Activated T-cell treated with anti-CD3 and anti-CD28 coated beads for 1 hour (primary cell): ENCODE measurements around the gene DOK3.
"Not testable (repeated sequence)": the region's sequence is repeated elsewhere in the genome, so short reads cannot be mapped to it uniquely, and the experiment has no call there.

Source experiments
- DNase-seq: peaks from one replicate; pipeline ENCODE4 v3.0.0-alpha.2; 2020; ENCODE audit warnings: low read depth

Gene DOK3

GRCh38 chr5:177496727-177497291 is 12.8 kb downstream of the DOK3 start:
- DNase-seq = no peak

- no peak for DNase-seq
These were observed 13.4 kb downstream of the DOK3 start for GRCh38 chr5:177496070-177496726.

GRCh38 chr5:177495243-177496060 is 14.2 kb downstream of the DOK3 start:
- no peak for DNase-seq

DNA sequence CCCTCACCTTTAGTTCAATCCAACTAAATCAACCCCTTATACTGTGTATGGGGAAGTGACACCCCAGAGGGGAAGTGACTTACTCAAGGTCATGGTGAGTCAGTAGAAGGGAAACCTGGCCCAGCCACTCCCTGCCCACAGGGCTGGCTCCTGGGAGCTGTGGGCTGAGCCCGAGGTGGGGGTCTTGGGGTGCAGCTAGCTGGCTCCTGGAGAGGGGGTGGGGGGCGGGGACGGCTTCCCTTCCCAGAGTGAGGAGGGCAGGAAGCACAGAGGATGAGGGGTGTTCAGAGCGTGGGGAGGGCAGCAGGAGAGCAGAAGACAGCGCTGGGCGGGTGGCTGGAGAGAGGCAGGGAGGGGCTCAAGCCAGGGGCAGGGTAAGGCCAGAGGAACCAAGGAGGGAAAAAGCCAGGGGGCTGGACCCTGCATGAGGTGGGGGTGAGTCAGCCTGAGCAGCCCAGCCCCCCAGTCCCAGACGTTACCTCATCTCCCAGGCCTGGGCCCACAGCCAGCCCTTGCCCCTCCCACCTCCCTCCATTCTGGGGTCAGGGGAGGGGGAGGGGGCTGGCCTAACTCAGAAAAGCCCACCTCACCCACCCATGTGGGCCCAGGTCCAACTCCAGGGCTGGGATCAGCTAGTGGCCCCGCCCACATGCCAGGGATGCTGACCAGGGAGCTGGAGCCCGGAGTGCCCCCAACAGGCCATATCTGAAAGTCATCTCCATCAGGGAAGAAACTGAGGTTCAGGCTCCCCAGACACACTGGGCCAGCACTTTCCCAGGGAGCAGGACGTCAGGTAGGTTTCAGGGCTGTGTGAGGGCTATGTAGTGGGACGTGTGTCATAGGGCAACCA is 15.1 kb downstream of the DOK3 start:
- no peak for DNase-seq

DNA sequence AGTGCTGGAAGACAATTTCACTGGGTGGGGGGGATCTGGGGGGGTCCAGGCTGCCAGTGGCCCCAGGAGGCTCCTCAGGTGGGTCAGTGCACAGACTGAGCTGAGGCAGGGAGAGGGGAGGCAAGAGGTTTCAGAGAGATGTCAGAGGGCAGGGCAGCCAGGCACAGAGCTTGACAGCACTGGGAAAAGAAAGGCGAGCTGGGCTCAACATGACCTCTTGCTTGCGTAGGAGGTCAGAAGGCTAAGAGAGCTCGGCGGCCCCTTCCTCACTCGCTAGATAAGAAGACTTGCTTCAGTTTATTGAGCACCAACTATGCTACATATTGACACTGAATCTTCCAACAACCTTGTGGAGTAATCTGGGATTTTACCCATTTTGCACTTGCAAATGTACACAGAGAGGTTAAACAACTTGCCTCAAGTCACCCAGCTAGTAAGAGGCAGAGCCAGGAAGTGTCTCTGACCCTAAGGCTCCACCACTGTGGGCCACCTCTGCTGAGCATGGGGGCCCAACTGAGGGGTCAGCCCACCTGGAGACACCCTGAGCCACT is 15.8 kb downstream of the DOK3 start:
- no peak for DNase-seq

- no peak for DNase-seq
These were observed 16.8 kb downstream of the DOK3 start for GRCh38 chr5:177492841-177493240.

DNA sequence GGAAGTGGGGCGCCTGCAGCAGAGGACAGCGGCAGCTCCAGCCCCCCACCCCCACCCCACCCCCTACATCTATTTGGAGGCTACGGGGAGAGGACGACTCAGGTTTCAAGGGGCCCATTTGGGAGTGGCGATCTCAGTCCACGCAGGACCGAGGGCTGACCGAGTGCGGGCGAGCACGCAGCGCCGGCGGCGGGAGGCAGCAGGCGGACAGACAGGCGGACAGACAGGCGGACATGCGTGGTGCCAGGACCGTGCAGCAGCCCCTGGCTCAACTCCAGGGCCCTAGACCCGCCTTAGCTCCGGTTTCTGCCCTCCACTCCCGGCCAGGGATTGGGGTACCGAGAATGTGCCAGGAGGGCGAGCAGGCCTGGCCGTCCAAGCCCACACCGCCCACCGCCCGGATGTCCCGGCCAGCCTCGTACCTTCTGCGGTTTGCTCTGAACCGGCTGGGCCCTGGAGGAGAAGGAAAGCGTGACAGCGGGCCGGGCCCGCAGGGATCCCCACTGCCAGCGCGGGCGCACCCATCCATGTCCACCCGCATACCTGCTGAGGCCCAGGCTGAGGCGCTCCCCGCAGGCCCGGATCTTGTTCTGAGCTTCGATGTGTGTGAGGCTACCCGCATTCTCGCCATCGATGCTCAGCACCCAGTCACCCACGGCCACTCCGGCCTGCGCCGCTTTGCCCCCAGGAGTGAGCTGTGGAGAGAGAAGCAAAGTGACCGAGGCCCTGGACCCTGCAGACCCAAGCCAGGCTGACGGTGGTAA is 17.5 kb downstream of the DOK3 start:
- DNase-seq = no peak

DNA sequence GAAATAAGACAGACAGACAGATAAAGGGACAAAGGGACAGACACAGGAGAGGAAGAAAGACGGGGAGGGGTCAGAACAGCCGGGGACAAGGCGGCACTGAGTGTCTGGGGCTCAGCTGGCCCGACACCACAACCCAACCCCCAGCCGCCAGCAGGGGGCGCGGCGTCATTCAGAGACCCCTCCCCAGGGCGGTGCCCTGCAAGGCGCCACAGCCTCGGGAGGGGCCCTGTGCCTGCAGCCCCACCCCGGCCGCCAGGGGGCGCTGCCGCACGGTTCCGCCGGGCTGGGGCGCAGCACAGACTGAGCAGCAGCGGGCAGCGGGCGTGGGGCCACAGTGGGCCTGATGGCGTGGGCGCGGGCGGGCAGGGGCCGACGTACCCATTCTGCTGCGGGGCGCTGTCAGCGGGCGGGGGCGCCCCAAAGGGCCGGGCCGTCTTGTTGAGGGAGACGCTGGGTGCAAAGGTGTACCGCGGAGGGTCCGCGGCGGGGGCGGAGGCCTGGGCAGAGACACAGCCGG is 18.1 kb downstream of the DOK3 start:
- no peak for DNase-seq

DNA sequence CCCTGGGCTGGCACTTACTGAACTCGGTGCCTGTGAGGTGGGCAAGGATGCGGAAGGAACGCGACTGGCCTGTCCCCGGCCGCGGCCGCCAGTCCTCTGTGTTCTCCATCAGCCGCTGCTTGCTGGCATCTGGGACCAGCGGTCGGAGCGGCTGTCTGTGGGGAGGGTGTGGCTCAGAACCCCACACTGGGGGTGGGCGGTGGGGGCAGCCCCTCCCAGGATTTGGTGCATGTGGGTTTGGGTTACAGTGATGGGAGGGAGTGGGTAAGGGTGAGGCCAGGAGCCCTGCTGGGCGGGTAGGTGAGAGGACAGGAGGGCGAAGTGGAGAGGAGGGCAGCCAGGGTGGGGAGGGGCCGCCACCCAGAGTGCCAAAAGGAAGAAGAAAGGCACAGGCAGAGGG is 18.6 kb downstream of the DOK3 start:
- DNase-seq = no peak

DNA sequence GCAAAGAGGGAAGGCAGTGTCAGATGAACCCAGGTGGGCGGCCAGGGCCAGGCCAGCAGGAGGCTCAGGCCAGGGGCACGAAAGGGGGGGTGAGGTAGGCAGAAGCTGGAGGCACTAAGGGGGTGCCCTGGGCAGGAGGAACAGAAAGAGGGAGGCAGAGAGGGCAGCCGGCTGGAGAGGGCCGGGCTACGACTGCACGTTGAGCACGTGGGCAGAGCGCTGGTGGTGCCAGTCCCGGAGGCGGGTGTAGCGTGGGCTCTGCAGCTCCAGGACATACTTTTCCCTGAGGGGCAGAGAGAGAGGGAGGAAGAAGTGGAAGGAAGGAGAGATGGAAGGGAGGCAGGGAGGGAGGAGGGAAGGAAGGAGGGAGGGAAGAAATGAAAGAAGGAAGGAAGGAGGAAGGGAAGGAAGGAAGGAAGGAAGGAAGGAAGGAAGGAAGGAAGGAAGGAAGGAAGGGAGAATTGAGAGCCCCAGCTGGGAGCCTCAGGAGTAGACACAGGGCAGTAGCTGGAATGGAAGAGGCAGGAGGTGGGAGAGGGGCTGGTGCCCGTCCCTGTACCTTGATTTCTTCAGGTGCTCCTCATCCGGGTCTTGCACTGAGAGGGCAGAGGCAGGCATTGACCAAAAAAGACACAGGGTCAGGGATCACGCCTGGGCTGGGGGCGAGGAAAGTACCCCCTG is 19.2 kb downstream of the DOK3 start:
- DNase-seq = no peak

DNA sequence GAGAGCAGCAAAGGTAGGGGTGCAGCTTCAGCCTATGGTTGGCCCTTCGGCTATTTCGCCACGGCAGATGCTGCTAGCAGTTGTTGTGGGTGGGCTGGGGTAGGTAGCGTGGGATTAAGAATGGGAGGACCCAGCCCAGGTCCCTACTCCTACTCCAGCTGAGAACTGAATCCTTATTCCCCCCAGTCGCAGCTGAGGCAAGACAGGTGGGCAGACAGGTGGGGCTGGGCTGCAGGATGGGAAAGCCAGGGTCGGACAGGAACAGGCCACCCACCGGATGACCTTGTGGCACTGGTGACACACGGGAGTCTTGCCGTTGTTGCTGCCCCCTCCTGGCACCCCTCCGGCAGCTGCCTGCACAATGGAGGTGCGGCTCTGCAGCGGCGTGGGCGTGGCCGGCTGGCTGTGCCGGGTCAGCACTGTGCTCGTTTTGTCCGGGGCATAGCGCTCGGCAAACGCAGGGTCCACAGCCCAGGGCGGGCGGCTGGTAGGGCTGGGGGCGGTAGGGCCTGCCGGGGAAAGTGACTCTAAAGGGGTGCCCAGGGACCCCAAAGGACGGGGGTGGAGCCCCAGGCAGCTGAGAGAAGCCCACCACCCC is 20.4 kb downstream of the DOK3 start:
- no peak for DNase-seq

DNA sequence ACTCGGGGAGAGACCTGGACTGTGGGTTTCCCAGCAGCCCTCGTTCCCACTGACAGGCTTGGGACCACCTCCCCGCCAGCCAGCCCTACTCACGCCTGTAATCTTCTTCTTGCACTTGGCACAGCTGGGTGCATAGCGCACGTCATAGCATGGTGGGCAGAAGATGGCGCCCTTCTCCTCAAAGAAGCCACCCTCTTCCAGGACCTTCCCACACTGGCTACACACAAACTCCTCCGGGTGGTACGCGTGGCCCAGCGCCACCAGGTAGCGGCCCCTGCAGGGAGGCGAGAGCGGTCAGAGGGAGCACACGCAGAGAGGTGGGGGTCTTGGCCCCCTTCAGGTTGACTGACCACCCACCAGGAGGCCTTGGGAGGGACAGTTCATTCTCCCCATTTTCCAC is 21.7 kb downstream of the DOK3 start:
- DNase-seq = no peak

DNA sequence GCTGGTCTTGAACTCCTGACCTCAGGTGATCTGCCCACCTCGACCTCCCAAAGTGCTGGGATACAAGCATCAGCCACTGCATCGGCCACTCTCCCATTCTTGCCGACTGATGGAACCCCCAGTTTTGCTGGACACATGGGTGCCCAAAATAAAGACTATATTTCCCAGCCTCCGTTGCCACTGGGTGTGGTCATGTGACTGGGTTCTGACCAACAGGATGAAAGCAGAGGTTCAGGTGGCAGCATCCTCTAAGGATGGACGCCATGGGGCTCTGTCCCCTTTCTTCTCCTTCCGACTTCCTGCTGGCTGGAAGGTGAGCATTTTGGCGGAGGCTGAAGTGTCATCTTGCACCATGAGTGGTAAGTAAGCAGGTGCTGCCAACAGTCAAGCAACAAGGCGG is 22.5 kb downstream of the DOK3 start:
- no peak for DNase-seq

- no peak for DNase-seq
These were observed 23.4 kb downstream of the DOK3 start for GRCh38 chr5:177486256-177486655.

DNA sequence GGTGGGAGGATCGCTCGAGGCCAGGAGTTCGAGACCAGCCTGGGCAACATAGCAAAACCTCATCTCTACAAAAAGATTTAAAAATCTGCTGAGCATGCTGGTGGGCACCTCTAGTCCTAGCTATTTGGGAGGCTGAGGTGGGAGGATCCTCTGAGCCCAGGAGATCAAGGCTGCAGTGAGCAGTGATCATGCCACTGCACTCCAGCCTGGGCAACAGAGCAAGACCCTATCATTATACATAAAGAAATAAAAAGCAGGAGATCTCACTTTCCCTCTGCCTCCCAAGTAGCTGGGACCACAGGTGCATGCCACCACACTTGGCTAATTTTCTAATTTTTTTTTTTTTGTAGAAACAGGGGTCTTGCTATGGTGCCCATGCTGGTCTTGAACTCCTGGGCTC is 23.9 kb downstream of the DOK3 start:
- DNase-seq = not testable (repeated sequence)

GRCh38 chr5:177484902-177485549 is 24.6 kb downstream of the DOK3 start:
- DNase-seq = no peak

DNA sequence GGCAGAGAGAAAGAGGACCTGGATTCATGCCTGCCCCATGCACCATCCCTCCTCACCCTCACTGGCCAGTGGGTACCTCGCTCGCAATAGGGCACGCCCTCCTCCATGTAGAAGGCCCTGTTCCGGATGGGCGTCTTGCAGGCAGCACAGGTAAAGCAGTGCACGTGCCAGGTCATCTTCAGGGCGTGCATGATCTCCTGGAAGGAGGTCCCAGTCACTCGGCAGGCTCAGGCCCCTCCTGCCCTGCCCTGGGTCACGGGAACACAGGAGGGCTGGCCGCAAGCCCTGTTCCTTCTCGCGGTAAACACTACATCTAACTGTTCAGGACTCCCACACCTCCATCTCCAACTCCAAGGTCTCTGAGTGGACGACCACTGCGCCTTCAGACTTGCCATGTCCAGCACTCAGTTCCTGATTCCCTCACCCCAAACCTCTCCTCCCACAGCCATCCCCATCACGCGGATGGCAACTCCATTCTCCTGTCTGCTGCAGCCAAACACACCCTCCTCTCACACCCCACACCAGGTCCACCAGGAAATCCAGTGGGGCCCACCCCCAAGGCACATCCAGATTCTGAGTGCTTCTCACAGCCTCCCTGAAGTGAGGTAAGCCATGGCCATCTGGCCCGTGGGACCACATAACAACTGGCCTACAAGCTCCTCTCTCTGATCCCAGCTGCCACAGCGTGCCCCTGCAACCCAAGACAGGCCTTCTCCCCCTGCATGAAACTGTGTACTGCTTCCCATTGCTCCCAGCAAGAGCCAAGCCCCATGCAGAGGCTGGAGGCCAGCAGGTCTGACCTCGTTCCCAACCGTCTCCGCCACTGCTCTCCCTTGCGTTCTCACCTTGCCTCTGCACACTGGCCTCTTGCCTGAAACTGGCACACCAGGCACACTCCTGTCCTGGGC is 25.4 kb downstream of the DOK3 start:
- no peak for DNase-seq

DNA sequence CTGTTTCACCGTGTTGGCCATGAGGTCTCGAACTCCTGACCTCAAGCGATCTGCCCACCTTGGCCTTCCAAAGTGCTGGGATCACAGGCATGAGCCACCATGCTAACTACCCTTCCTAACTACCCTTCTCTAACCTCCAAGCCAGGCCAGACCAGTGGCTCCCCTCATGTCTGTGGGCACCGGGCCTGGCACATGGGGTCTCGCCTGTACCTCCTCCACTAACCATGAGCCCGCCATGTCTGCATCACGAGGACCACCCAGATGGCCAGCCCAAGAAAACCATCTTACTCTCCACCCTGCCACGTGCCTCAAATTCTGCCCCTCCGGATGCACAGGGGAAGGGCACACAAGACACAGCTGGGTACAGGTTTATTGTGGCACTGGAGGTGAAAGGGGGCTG is 26.6 kb downstream of the DOK3 start:
- DNase-seq = no peak
